Activated naive CD8-positive, alpha-beta T cell treated with anti-CD3 and anti-CD28 coated beads, Interleukin-2, amount 50 U/mL, for 16 hours (primary cell): Measurements from ENCODE around the gene SLC12A7.
A peak's percentile ranks its signal among the peaks of the same experiment; 100 is the strongest.
"Not testable (repeated sequence)": the region's sequence is repeated elsewhere in the genome, so short reads cannot be mapped to it uniquely, and the experiment has no call there.

Experiments used
- DNase-seq: peaks from one replicate; pipeline ENCODE4 v3.0.0-alpha.2; 2020; ENCODE audit warnings: low read depth, low spot score

Gene SLC12A7

DNA sequence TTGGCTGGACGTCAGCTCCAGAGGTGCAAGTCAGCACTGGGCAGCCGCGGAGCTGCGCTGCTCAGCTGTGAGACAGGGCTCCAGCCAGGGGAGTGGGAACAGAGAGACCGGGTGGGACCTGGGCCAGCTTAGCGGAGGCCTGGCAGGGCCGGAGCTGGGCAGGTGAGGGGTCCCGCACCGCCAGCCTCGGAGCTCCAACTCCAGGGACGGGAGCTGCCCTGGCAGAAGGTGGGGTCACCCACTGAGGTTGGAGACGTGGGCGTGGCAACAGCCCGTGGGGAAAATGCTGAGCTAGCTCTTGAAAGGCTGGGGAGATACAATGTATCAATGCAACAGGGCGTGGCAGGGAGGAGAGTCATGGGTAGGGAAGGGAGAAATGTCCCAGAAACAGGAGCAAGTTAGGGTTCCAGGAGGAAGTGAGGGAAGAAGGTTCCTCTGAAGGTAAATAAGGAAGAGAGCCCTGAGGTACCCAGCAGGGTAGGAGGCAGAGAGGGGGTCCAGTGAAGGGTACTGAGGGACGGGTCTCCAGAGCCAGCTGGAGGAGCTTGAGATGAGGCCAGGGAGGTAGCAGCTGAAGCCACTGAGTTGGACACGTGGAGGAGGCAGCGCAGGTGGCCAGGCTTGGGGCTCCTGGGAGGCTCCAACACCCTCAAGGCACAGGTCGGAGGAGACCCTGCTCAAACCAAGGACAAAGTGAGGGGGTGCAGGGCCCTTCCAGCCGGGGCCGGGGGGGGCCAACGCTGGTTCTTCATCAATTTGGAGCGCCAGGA, 104.0 kb downstream of the SLC12A7 start:
- no peak for DNase-seq

DNA sequence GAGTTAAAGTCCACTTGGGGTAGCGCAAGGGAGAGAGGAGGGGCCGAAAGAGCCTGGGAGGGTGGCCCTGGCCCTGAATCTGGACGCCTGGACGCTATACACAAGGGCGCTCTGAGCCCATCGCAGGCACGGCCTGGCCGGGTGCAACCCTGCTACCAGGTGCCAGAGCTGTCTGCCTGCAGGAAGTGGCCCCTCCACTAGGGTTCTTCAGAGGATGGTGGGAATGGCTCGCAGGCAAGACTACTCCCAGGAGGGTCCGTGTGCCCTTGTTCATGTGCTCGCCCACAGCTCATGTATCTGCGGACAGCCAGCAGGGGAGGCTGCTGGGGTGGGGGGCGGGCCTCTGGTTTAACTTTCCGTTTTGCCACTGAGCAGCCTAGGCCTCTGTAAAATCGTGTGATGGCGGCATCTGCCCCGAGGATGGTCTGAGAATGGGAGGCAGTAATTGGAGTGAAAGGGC, 104.6 kb downstream of the SLC12A7 start:
- DNase-seq = no peak

GRCh38 chr5:1006656-1007071, 105.2 kb downstream of the SLC12A7 start:
- no peak for DNase-seq

- DNase-seq = no peak
These were observed 105.8 kb downstream of the SLC12A7 start for GRCh38 chr5:1005904-1006655.

GRCh38 chr5:1005249-1005851, 106.5 kb downstream of the SLC12A7 start:
- DNase-seq = no peak

- peak; percentile 17 for DNase-seq
These were observed 107.2 kb downstream of the SLC12A7 start for GRCh38 chr5:1004461-1005248.

- DNase-seq = no peak
These were observed 108.4 kb downstream of the SLC12A7 start for GRCh38 chr5:1003296-1003937.

GRCh38 chr5:1002836-1003235, 109.0 kb downstream of the SLC12A7 start:
- no peak for DNase-seq

DNA sequence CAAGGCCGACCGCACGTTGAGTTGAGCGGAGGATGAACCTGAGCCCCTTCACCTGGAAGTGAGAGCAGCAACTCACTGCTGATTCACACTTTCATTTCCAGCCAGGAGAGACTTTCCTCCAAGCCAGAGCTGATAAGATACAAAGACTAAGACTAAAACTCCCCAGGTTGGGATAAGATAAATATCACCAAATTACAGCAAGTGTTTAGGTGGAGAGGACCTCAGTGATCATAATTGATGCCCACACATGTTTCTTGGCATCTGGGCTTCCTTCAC, 109.7 kb downstream of the SLC12A7 start:
- no peak for DNase-seq

- DNase-seq = no peak
These were observed 110.2 kb downstream of the SLC12A7 start for GRCh38 chr5:1001406-1002270.

- DNase-seq = not testable (repeated sequence)
These were observed 111.0 kb downstream of the SLC12A7 start for GRCh38 chr5:1000831-1001230.
